ENCODE results near the gene HDDC3.

The HDDC3 gene

GRCh38 chr15:90953947-90954711, 21.8 kb upstream of the HDDC3 start:
- DNase-seq (ENCODE audit: low read depth in 2 of 2): no peak

- DNase-seq (ENCODE audit: low read depth in 2 of 2): no peak
Observed at GRCh38 chr15:90952901-90953677, 20.7 kb upstream of the HDDC3 start.

GRCh38 chr15:90950676-90951075, 18.3 kb upstream of the HDDC3 start:
- DNase-seq (ENCODE audit: low read depth in 2 of 2): no peak

- no peak for DNase-seq (ENCODE audit: low read depth in 2 of 2)
Observed at GRCh38 chr15:90949979-90950675, 17.8 kb upstream of the HDDC3 start.

GRCh38 chr15:90948506-90948905, 16.2 kb upstream of the HDDC3 start:
- no peak for DNase-seq (ENCODE audit: low read depth in 2 of 2)

- DNase-seq (ENCODE audit: low read depth in 2 of 2): no peak
Observed at GRCh38 chr15:90947577-90948357, 15.4 kb upstream of the HDDC3 start.

- no peak for DNase-seq (ENCODE audit: low read depth in 2 of 2)
Observed at GRCh38 chr15:90946941-90947576, 14.7 kb upstream of the HDDC3 start.

GRCh38 chr15:90946538-90946937, 14.2 kb upstream of the HDDC3 start:
- no peak for DNase-seq (ENCODE audit: low read depth in 2 of 2)

GRCh38 chr15:90945091-90945490, 12.7 kb upstream of the HDDC3 start:
- no peak for DNase-seq (ENCODE audit: low read depth in 2 of 2)

- DNase-seq (ENCODE audit: low read depth in 2 of 2): no peak
Observed at GRCh38 chr15:90942354-90943120, 10.2 kb upstream of the HDDC3 start.

- DNase-seq (ENCODE audit: low read depth in 2 of 2): no peak
Observed at GRCh38 chr15:90941038-90941437, 8.7 kb upstream of the HDDC3 start.

GRCh38 chr15:90939756-90940155, 7.4 kb upstream of the HDDC3 start:
- DNase-seq (ENCODE audit: low read depth in 2 of 2): no peak

- no peak for DNase-seq (ENCODE audit: low read depth in 2 of 2)
Observed at GRCh38 chr15:90938261-90938660, 5.9 kb upstream of the HDDC3 start.

GRCh38 chr15:90936823-90937222, 4.5 kb upstream of the HDDC3 start:
- DNase-seq (ENCODE audit: low read depth in 2 of 2): no peak

GRCh38 chr15:90934949-90935751, 2.8 kb upstream of the HDDC3 start, which contains the start of gene UNC45A:
TSS of gene UNC45A (plus strand) at chr15:90935285. CDS start at chr15:90935325, 40 bp downstream.
- peak; percentile 90 to 93 for DNase-seq (ENCODE audit: low read depth in 2 of 2)

GRCh38 chr15:90934256-90934948, 2.1 kb upstream of the HDDC3 start:
- DNase-seq (ENCODE audit: low read depth in 2 of 2): peak; percentile 64 to 72

- no peak for DNase-seq (ENCODE audit: low read depth in 2 of 2)
Observed at GRCh38 chr15:90933301-90933700, 952 bp upstream of the HDDC3 start.

- no peak for DNase-seq (ENCODE audit: low read depth in 2 of 2)
Observed at GRCh38 chr15:90932660-90932991, 277 bp upstream of the HDDC3 start.

GRCh38 chr15:90931575-90931827, 848 bp downstream of the HDDC3 start:
- no peak for DNase-seq (ENCODE audit: low read depth in 2 of 2)

Measured in activated CD8-positive, alpha-beta memory T cell treated with anti-CD3 and anti-CD28 coated beads for 4 hours (primary cell).